GM12892 (cell line): ENCODE results near the gene MBIP.

Source experiments
- POLR2A ChIP-seq: IDR thresholded peaks from 2 replicates; pipeline ENCODE4 v1.6.1; 2011; ENCODE audit warnings: low read depth, low read length, control low read depth
- TAF1 ChIP-seq: IDR thresholded peaks from 2 replicates; pipeline ENCODE4 v1.6.1; 2011; ENCODE audit warnings: low read depth, mild to moderate bottlenecking, control low read depth, low read length, borderline replicate concordance

DNA sequence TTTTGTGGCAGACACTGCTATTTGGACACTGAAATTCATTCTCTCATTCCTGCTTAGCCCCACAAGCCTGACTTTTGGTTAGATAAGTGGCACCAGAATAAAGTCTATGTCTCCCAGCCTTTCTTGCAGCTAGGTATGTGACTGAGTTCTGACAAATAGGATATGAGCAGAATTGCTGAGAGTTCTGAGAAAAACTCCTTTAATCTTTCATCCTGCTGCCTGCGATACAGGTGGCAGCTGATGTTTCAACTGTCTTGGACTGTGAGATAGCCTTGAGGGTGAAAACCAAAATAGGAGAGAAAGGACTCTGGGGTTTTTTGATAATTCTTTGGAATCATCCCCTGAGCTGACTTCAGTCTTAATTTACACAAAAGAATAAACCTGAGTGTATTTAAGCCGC lies 55.8 kb downstream of the MBIP start:
- TF ChIP-seq POLR2A (no peak), TAF1 (no peak)
